H1 (cell line): ENCODE data around the gene PCDHA1. TPM values are rescaled to one million over a fixed set of nuclear protein-coding genes. Genes with fewer than 3 reads are reported as not detected.

Experiments
- CBX5 ChIP-seq: fragments of 300-800, 300-1000 bp; sonication (generic); IDR thresholded peaks from 2 replicates; pipeline ENCODE4 v1.7.1; 2016; ENCODE audit warnings: antibody characterized with exemption, low read length, low read depth
- CBX8 ChIP-seq: fragments of 300-800, 300-1000 bp; sonication (generic); IDR thresholded peaks from 2 replicates; pipeline ENCODE4 v1.7.1; 2016; ENCODE audit warnings: low read depth, low read length, borderline replicate concordance
- CEBPB ChIP-seq: IDR thresholded peaks from 2 replicates; pipeline ENCODE4 v1.6.1; 2012; ENCODE audit warnings: low read depth, low read length
- CTBP2 ChIP-seq: IDR thresholded peaks from 2 replicates; pipeline ENCODE4 v1.7.0; 2011; ENCODE audit warnings: borderline replicate concordance, mild to moderate bottlenecking, moderate library complexity, mixed read lengths, low read length; ENCODE audit not compliant: insufficient read depth, insufficient read length
- GTF2F1 ChIP-seq: IDR thresholded peaks from 2 replicates; pipeline ENCODE4 v1.6.1; 2012; ENCODE audit warnings: low read depth, low read length, improper control_type of control experiment, borderline replicate concordance
- HDAC2 ChIP-seq, 2 experiments: fragments of 300-600 bp in 1 of 2; sonication (generic) in 1 of 2; IDR thresholded peaks; 2 replicates each; pipeline ENCODE4 v1.6.1; 2011 to 2012; ENCODE audit warnings: low read depth in 2 of 2, low read length in 2 of 2, mild to moderate bottlenecking in 2 of 2, moderate library complexity in 2 of 2, borderline replicate concordance in 1 of 2, inconsistent platforms in 1 of 2
- KDM4A ChIP-seq: IDR thresholded peaks from one replicate; pipeline ENCODE4 v1.7.1; 2012; ENCODE audit warnings: low read depth, mild to moderate bottlenecking, moderate library complexity, low read length, inconsistent platforms; ENCODE audit not compliant: severe bottlenecking
- KDM5A ChIP-seq: fragments of 200-600 bp; IDR thresholded peaks from 2 replicates; pipeline ENCODE4 v1.7.1; 2012; ENCODE audit warnings: mild to moderate bottlenecking, low read length, inconsistent platforms, mixed read lengths
- PHF8 ChIP-seq: fragments of 200-600 bp; sonication (generic); conservative IDR thresholded peaks from 2 replicates; pipeline ENCODE4 v1.7.1; 2012; ENCODE audit warnings: low read depth, mild to moderate bottlenecking, inconsistent platforms, low read length, moderate library complexity
- POLR2A ChIP-seq, 2 experiments: IDR thresholded peaks; 1 replicate in 1 of 2; 2 replicates in 1 of 2; pipeline ENCODE4 v1.6.1; 2011; ENCODE audit warnings: low read depth in 2 of 2, low read length in 2 of 2, mild to moderate bottlenecking in 2 of 2; ENCODE audit errors: control extremely low read depth in 1 of 2
- RAD21 ChIP-seq, 2 experiments: IDR thresholded peaks in 1 of 2; conservative IDR thresholded peaks in 1 of 2; 2 replicates each; pipeline ENCODE4 v1.6.1; 2011; ENCODE audit warnings: low read depth in 2 of 2, low read length in 2 of 2, improper control_type of control experiment in 1 of 2, inconsistent platforms in 1 of 2, mild to moderate bottlenecking in 1 of 2, moderate library complexity in 1 of 2
- RBBP5 ChIP-seq: IDR thresholded peaks from 2 replicates; pipeline ENCODE4 v1.7.1; 2012; ENCODE audit warnings: low read depth, mild to moderate bottlenecking, inconsistent platforms, low read length, moderate library complexity, borderline replicate concordance
- TAF7 ChIP-seq: optimal IDR thresholded peaks from 2 replicates; pipeline ENCODE3; 2011; ENCODE audit warnings: low read depth, mild to moderate bottlenecking, inconsistent platforms, low read length, moderate library complexity, borderline replicate concordance
- TCF12 ChIP-seq: IDR thresholded peaks from 2 replicates; pipeline ENCODE4 v1.6.1; 2011; ENCODE audit warnings: low read depth, mild to moderate bottlenecking, low read length
- YY1 ChIP-seq: IDR thresholded peaks from 2 replicates; pipeline ENCODE4 v1.6.1; 2011; ENCODE audit warnings: low read depth, mild to moderate bottlenecking, low read length
- polyA plus RNA-seq, 7 experiments: library from polyadenylated mRNA; depleted of rRNA in 3 of 7; stranded (reverse) in 5 of 7; unstranded in 2 of 7; fragments of >200 nt in 5 of 7; fragments of 200-250 nt in 2 of 7; gene quantifications; 1 replicate in 5 of 7; 2 replicates in 1 of 7; 4 replicates in 1 of 7; pipeline versions ENCODE4 v1.2.1 to v1.2.3, GENCODE V29; 2011 to 2013; ENCODE audit warnings: missing spikeins in 2 of 7, mixed read lengths in 2 of 7
- total RNA-seq: library from RNA; stranded (reverse); fragmentation: NEBNext Ultra II Directional; extraction: Animal tissue kit (Norgen Biotek cat#: 25700); gene quantifications from 2 replicates; pipeline ENCODE4 v1.2.1, GENCODE V29; 2021
- TF ChIP-seq, protein P1 (sequence below), 3 experiments: IDR thresholded peaks; 1 replicate in 2 of 3; 2 replicates in 1 of 3; pipeline versions ENCODE4 v1.5.1 to v1.6.1; 2011; ENCODE audit warnings: low read length in 3 of 3, mild to moderate bottlenecking in 3 of 3, inconsistent platforms in 2 of 3, low read depth in 1 of 3, moderate library complexity in 1 of 3; ENCODE audit not compliant: insufficient read depth in 1 of 3; ENCODE audit errors: control extremely low read depth in 1 of 3

PCDHA1 gene
- total and polyA plus RNA-seq, 2 of the 8 experiments (the other 6 are each of a cell fraction or from before 2014, with no cell fraction given) = 0.23 to 0.50 TPM

DNA sequence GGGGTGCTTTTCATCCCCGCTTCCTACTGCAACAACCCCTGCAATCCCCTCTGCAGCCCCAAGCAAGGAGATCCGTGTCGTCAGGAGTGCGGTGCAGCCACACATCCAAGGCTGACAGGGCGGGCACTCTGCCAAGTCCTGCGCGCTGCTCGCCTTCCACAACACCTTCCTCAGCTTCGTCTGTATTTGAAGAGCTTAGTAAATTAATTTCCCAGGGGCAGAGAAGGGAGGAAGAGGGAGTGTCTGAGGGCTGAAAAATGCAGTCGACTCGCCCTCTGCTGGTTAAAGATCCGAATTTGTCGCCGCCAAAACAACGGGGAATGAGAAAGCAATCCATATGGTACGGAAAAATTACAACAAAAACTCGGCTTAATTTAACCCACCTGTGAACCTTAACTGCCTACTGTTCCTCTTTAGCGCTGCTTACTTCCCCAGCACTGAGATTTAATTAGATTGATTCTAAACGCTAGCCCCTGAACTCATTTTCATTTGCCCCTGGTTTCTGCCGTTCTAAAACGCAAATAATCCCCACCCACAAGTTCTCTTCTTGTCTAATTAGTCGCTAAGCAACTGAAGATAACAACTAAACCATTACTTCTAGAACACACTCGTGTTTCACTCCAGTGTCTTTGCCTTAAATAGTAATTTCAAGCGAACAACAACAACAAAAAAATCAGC is 254.3 kb downstream of the PCDHA1 start (continued):
- TF ChIP-seq HDAC2 (IDR thresholded peaks at IDR 0.05; ENCODE audit: borderline replicate concordance in 1 of 2, low read depth in 2 of 2, low read length in 2 of 2) (no peak), CEBPB (no peak), POLR2A (IDR thresholded peaks at IDR 0.05; ENCODE audit: control extremely low read depth in 1 of 2, low read depth in 2 of 2, low read length in 2 of 2) (no peak), PHF8 (no peak), YY1 (peak; percentile 25; the same call in 1 of the 2 replicates), TAF7 (peak; percentile 45), RBBP5 (no peak), GTF2F1 (no peak), KDM5A (peak; percentile 68; the same call in 1 of the 2 replicates), CTBP2 (no peak), CBX8 (no peak), RAD21 (IDR thresholded peaks at IDR 0.05 in 1 of 2, conservative IDR thresholded peaks at IDR 0.05 in 1 of 2; ENCODE audit: low read depth in 2 of 2, low read length in 2 of 2) (peak; percentile 91), KDM4A (peak; percentile 43), TCF12 (no peak), CBX5 (no peak)
- TF ChIP-seq, protein P1, sequence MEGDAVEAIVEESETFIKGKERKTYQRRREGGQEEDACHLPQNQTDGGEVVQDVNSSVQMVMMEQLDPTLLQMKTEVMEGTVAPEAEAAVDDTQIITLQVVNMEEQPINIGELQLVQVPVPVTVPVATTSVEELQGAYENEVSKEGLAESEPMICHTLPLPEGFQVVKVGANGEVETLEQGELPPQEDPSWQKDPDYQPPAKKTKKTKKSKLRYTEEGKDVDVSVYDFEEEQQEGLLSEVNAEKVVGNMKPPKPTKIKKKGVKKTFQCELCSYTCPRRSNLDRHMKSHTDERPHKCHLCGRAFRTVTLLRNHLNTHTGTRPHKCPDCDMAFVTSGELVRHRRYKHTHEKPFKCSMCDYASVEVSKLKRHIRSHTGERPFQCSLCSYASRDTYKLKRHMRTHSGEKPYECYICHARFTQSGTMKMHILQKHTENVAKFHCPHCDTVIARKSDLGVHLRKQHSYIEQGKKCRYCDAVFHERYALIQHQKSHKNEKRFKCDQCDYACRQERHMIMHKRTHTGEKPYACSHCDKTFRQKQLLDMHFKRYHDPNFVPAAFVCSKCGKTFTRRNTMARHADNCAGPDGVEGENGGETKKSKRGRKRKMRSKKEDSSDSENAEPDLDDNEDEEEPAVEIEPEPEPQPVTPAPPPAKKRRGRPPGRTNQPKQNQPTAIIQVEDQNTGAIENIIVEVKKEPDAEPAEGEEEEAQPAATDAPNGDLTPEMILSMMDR (IDR thresholded peaks at IDR 0.05; ENCODE audit: control extremely low read depth in 1 of 3, insufficient read depth in 1 of 3, low read depth in 1 of 3, low read length in 3 of 3) = peak; percentile 58 to 83 (median 73)
